Parathyroid adenoma (tissue), 2 donors: Measurements from ENCODE around the gene RPRD1A.
"Not testable (repeated sequence)": the region's sequence is repeated elsewhere in the genome, so short reads cannot be mapped to it uniquely, and the experiment has no call there.

Experiments used
- H2AFZ ChIP-seq: fragments of 300-600 bp; sonication (generic); one replicate; pipeline ENCODE4 v1.7.0; 2017; ENCODE audit warnings: antibody characterized with exemption, mild to moderate bottlenecking
- H3K27ac ChIP-seq: fragments of 300-600 bp; sonication (generic); one replicate; pipeline ENCODE4 v1.7.0; 2017
- H3K27me3 ChIP-seq: fragments of 300-600 bp; sonication (generic); one replicate; pipeline ENCODE4 v1.7.0; 2017; ENCODE audit warnings: low read length; ENCODE audit not compliant: control insufficient read depth, insufficient read depth
- H3K36me3 ChIP-seq: fragments of 300-600 bp; sonication (generic); one replicate; pipeline ENCODE4 v1.7.0; 2017; ENCODE audit warnings: low read length; ENCODE audit not compliant: control insufficient read depth, insufficient read depth
- H3K4me1 ChIP-seq: fragments of 300-600 bp; sonication (generic); one replicate; pipeline ENCODE4 v1.7.0; 2017; ENCODE audit warnings: control low read depth
- H3K4me2 ChIP-seq: fragments of 300-600 bp; sonication (generic); one replicate; pipeline ENCODE4 v1.7.0; 2017; ENCODE audit warnings: low read length
- H3K4me3 ChIP-seq: fragments of 300-600 bp; sonication (generic); one replicate; pipeline ENCODE4 v1.7.0; 2017; ENCODE audit warnings: low read depth, low read length
- H3K79me2 ChIP-seq: fragments of 300-600 bp; sonication (generic); one replicate; pipeline ENCODE4 v1.7.0; 2017; ENCODE audit warnings: control low read depth
- H3K9ac ChIP-seq: fragments of 300-600 bp; sonication (generic); one replicate; pipeline ENCODE4 v1.7.0; 2017; ENCODE audit warnings: mild to moderate bottlenecking
- H3K9me3 ChIP-seq: fragments of 300-600 bp; sonication (generic); one replicate; pipeline ENCODE4 v1.7.0; 2017; ENCODE audit warnings: low read length; ENCODE audit not compliant: control insufficient read depth
- TF ChIP-seq, protein P1 (sequence below): fragments of 300-600 bp; sonication (generic); IDR thresholded peaks from one replicate; pipeline ENCODE4 v1.7.0; 2017; ENCODE audit warnings: antibody characterized with exemption, mild to moderate bottlenecking
- donor health status: primary hyperparathyroidism.

Gene RPRD1A

DNA sequence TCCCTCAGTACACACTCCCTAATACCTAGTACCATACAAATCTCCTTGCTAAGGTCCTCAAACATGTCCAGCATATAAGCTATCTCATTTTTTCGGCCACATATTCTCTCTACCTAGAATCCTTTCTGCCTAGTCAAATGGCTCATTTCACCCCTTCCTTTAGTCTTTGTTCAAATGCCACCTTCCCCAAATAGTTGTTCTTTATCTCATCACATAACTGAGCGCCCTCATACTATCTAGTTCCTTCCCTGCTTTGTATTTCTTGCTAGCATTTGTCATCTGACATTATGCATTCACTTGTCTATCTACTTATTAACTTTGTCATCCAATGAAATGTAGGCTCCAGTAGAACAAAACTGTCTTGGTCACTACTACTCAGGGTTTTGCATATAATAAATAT lies 35.5 kb downstream of the RPRD1A start:
- H3K9me3 ChIP-seq, result no peaks in the 10 kb centered on the region
- peaks cover 5% of the 10 kb centered on the region for H3K4me1 ChIP-seq
- no peaks in the 10 kb centered on the region for H3K79me2 ChIP-seq
- H3K4me2 ChIP-seq, result no peak overlapping the region
- no peaks in the 10 kb centered on the region for H3K36me3 ChIP-seq
- no peak overlapping the region for H3K27ac ChIP-seq
- H2AFZ ChIP-seq, result no peak overlapping the region
- TF ChIP-seq, protein P1, sequence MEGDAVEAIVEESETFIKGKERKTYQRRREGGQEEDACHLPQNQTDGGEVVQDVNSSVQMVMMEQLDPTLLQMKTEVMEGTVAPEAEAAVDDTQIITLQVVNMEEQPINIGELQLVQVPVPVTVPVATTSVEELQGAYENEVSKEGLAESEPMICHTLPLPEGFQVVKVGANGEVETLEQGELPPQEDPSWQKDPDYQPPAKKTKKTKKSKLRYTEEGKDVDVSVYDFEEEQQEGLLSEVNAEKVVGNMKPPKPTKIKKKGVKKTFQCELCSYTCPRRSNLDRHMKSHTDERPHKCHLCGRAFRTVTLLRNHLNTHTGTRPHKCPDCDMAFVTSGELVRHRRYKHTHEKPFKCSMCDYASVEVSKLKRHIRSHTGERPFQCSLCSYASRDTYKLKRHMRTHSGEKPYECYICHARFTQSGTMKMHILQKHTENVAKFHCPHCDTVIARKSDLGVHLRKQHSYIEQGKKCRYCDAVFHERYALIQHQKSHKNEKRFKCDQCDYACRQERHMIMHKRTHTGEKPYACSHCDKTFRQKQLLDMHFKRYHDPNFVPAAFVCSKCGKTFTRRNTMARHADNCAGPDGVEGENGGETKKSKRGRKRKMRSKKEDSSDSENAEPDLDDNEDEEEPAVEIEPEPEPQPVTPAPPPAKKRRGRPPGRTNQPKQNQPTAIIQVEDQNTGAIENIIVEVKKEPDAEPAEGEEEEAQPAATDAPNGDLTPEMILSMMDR, result no peak
- no peaks in the 10 kb centered on the region for H3K27me3 ChIP-seq
- H3K9ac ChIP-seq, result no peak overlapping the region
- no peak overlapping the region for H3K4me3 ChIP-seq

DNA sequence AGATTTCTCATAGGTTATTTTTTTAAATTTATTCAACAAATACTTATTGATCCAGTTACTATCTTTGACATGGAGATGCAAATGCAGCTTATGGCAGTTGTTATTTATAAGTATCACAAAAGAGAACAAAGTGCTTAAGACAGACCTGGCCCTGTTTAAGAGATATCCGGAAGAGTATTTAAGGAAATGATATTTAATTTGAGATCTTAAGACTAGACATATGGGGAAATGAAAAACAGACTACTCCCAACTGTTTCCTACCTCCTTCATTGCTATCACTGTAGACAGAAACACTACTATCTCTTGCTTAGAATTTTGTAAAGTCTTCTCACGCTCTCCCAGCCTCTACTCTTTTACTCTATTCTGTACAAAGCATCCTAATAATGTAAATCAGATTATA lies 36.0 kb downstream of the RPRD1A start:
- Histone ChIP-seq H3K27me3 (no peaks in the 10 kb centered on the region), H3K4me1 (peaks cover 5% of the 10 kb centered on the region), H3K79me2 (no peaks in the 10 kb centered on the region), H3K27ac (no peak overlapping the region), H3K4me3 (no peak overlapping the region), H3K9me3 (no peaks in the 10 kb centered on the region), H3K9ac (no peak overlapping the region), H2AFZ (no peak overlapping the region), H3K4me2 (no peak overlapping the region), H3K36me3 (no peaks in the 10 kb centered on the region)
- TF ChIP-seq, protein P1, result no peak

DNA sequence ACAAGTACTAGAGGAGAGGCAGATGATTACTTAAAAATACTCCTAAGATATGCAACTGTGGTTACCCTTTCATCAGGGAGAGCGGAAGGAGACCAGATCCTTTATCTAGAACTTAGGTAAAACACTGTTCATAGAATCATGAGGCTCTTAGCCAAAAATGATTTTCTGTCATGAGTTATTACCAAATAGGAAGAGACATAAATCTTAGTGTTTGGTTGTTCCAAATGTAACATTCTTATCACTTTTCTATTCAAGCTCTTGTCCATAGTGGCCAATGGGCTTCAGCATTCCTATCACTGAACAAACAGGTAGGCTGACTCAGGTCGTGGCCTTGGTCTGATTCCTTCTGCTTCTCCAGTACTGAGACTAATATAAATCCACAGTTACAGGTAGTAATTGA lies 38.5 kb downstream of the RPRD1A start:
- no peaks in the 10 kb centered on the region for H3K27me3 ChIP-seq
- no peak overlapping the region for H2AFZ ChIP-seq
- no peaks in the 10 kb centered on the region for H3K79me2 ChIP-seq
- H3K4me3 ChIP-seq, result no peak overlapping the region
- TF ChIP-seq, protein P1, result no peak
- H3K27ac ChIP-seq, result no peak overlapping the region
- peaks cover 5% of the 10 kb centered on the region for H3K4me1 ChIP-seq
- no peaks in the 10 kb centered on the region for H3K9me3 ChIP-seq
- H3K36me3 ChIP-seq, result no peaks in the 10 kb centered on the region
- no peak overlapping the region for H3K9ac ChIP-seq
- no peak overlapping the region for H3K4me2 ChIP-seq

DNA sequence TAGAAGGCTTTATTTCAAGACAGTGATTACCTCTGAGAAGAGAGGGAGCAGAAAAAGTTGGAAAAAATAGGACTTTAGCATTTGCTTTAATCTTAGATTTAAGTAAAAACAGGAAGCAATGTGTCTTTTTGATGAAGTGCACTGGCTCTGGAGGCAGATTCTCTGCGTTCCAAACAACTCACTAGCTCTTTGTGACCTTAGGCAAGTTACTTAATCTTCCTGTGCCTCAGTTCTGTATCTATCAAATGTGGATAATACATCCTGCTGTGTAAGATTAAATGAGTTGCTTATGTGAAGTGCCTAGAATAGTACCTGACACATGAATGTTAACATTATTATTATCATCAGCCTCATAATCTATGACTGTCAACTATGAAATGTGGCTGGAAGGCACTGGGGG lies 42.3 kb downstream of the RPRD1A start:
- no peak overlapping the region for H3K4me2 ChIP-seq
- no peak overlapping the region for H3K4me3 ChIP-seq
- no peak overlapping the region for H3K9ac ChIP-seq
- no peaks in the 10 kb centered on the region for H3K79me2 ChIP-seq
- no peak overlapping the region for H3K27ac ChIP-seq
- no peaks in the 10 kb centered on the region for H3K36me3 ChIP-seq
- H3K27me3 ChIP-seq, result no peaks in the 10 kb centered on the region
- no peaks in the 10 kb centered on the region for H3K9me3 ChIP-seq
- peaks cover 5% of the 10 kb centered on the region for H3K4me1 ChIP-seq
- TF ChIP-seq, protein P1, result no peak
- no peak overlapping the region for H2AFZ ChIP-seq

DNA sequence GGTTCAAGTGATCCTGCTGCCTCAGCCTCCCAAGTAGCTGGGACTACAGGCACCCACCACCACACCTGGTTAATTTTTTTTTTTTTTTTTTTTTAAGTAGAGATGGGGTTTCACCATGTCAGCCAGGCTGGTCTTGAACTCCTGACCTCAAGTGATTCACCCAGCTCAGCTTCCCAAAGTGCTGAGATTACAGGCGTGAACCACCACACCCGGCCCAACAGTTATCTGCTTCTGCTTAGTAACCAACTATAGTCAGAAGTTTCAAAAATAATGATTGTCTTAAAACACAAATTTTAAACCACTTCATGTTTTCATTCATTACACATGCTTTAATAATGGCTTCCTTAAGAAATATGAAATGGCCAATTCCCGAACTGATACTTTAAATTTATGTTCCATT lies 43.1 kb downstream of the RPRD1A start:
- not testable (repeated sequence) for H3K27me3 ChIP-seq, H3K4me1 ChIP-seq, H2AFZ ChIP-seq, H3K4me3 ChIP-seq, H3K4me2 ChIP-seq, H3K27ac ChIP-seq, H3K9ac ChIP-seq, H3K9me3 ChIP-seq, H3K79me2 ChIP-seq, H3K36me3 ChIP-seq
